Neuronal stem cell (in vitro differentiated cells): ENCODE results near the gene PNLIP. TPM values are rescaled to one million over a fixed set of nuclear protein-coding genes. Genes with fewer than 3 reads are reported as not detected.

Experiments
- DNase-seq: peaks from one replicate; pipeline ENCODE4 v3.0.0-alpha.2; 2013; ENCODE audit warnings: low spot score
- H2AFZ ChIP-seq: one replicate; pipeline ENCODE4 v1.6.1; 2013; ENCODE audit warnings: mild to moderate bottlenecking, low read length, inconsistent platforms
- H2AK5ac ChIP-seq: 2 replicates; pipeline ENCODE4 v1.6.1; 2013; ENCODE audit warnings: low read depth, mild to moderate bottlenecking, inconsistent platforms, low read length, moderate library complexity, mixed read lengths
- H2BK120ac ChIP-seq: 2 replicates; pipeline ENCODE4 v1.6.1; 2013; ENCODE audit warnings: low read depth, mild to moderate bottlenecking, inconsistent platforms, low read length, moderate library complexity, mixed read lengths
- H2BK12ac ChIP-seq: one replicate; pipeline ENCODE4 v1.6.1; 2013; ENCODE audit warnings: low read length, inconsistent platforms
- H2BK15ac ChIP-seq: 2 replicates; pipeline ENCODE4 v1.6.1; 2013; ENCODE audit warnings: mild to moderate bottlenecking, low read length, inconsistent platforms, mixed read lengths
- H2BK5ac ChIP-seq: one replicate; pipeline ENCODE4 v1.6.1; 2013; ENCODE audit warnings: inconsistent platforms, mild to moderate bottlenecking, low read length, moderate library complexity
- H3K14ac ChIP-seq: one replicate; pipeline ENCODE4 v1.6.1; 2013; ENCODE audit warnings: low read length, inconsistent platforms
- H3K18ac ChIP-seq: 2 replicates; pipeline ENCODE4 v1.6.1; 2013; ENCODE audit warnings: low read length, inconsistent platforms
- H3K23ac ChIP-seq: 2 replicates; pipeline ENCODE4 v1.6.1; 2013; ENCODE audit warnings: low read depth, mild to moderate bottlenecking, mixed read lengths, low read length, inconsistent platforms; ENCODE audit not compliant: poor library complexity
- H3K27ac ChIP-seq: replicated peaks from 3 replicates; pipeline ENCODE4 v1.5.1; 2013; ENCODE audit warnings: low read length, inconsistent platforms
- H3K27me3 ChIP-seq, 3 experiments: 2 replicates each; pipeline ENCODE4 v1.6.1; 2013; ENCODE audit warnings: low read length in 3 of 3, mild to moderate bottlenecking in 2 of 3, inconsistent platforms in 1 of 3, low read depth in 1 of 3, mixed read lengths in 1 of 3, moderate library complexity in 1 of 3; ENCODE audit not compliant: control insufficient read depth in 3 of 3, insufficient read depth in 3 of 3
- H3K36me3 ChIP-seq, 2 donors: replicated peaks in 1 of 2; 2 replicates each; pipeline ENCODE4 v1.6.1; 2013; ENCODE audit warnings: low read length in 2 of 2; ENCODE audit not compliant: control insufficient read depth in 2 of 2, insufficient read depth in 2 of 2
- H3K4ac ChIP-seq: 2 replicates; pipeline ENCODE4 v1.6.1; 2013; ENCODE audit warnings: inconsistent platforms, mild to moderate bottlenecking, low read length, moderate library complexity
- H3K4me1 ChIP-seq, 2 donors: 1 replicate in 1 of 2; 2 replicates in 1 of 2; pipeline ENCODE4 v1.6.1; 2013; ENCODE audit warnings: low read length in 2 of 2, low read depth in 1 of 2; ENCODE audit not compliant: control insufficient read depth in 2 of 2, insufficient read depth in 1 of 2
- H3K4me2 ChIP-seq: one replicate; pipeline ENCODE4 v1.6.1; 2013; ENCODE audit warnings: mild to moderate bottlenecking, low read length, inconsistent platforms; ENCODE audit not compliant: insufficient read depth, poor library complexity, severe bottlenecking
- H3K4me3 ChIP-seq, 2 donors: 2 replicates each; pipeline ENCODE4 v1.5.1; 2013; ENCODE audit warnings: low read length in 2 of 2, mild to moderate bottlenecking in 2 of 2, inconsistent platforms in 1 of 2, moderate library complexity in 1 of 2
- H3K79me1 ChIP-seq: one replicate; pipeline ENCODE4 v1.6.1; 2013; ENCODE audit warnings: low read depth, mild to moderate bottlenecking, inconsistent platforms, low read length, moderate library complexity
- H3K9ac ChIP-seq: one replicate; pipeline ENCODE4 v1.6.1; 2013; ENCODE audit warnings: mild to moderate bottlenecking, low read depth, low read length, inconsistent platforms; ENCODE audit not compliant: poor library complexity
- H3K9me3 ChIP-seq, 2 donors: replicated peaks in 1 of 2; 2 replicates each; pipeline versions ENCODE3 to v1.6.1; 2013; ENCODE audit warnings: low read length in 2 of 2, mild to moderate bottlenecking in 2 of 2, inconsistent platforms in 1 of 2, low read depth in 1 of 2, mixed read lengths in 1 of 2, moderate library complexity in 1 of 2; ENCODE audit not compliant: control insufficient read depth in 2 of 2, insufficient read depth in 1 of 2
- H4K8ac ChIP-seq: one replicate; pipeline ENCODE4 v1.6.1; 2013; ENCODE audit warnings: low read depth, mild to moderate bottlenecking, inconsistent platforms, low read length, moderate library complexity
- H4K91ac ChIP-seq: one replicate; pipeline ENCODE4 v1.6.1; 2013; ENCODE audit warnings: low read length, low read depth, mild to moderate bottlenecking, inconsistent platforms; ENCODE audit not compliant: poor library complexity
- WGBS, 2 donors: extraction: QIAGEN DNeasy Blood & Tissue Kit; methylation state at CpG; one replicate each; pipeline ENCODE4 v1.1.7; 2013; ENCODE audit warnings: missing lambda C conversion rate in 2 of 2, mixed read lengths in 1 of 2; ENCODE audit not compliant: insufficient read length in 2 of 2, insufficient replicate concordance in 1 of 2; ENCODE audit errors: extremely low coverage in 2 of 2; 5-methylcytosine and 5-hydroxymethylcytosine counted together
- polyA plus RNA-seq, 2 experiments: library from polyadenylated mRNA; stranded (reverse); fragments of 200-250 nt; gene quantifications; one replicate each; pipeline ENCODE4 v1.2.3, GENCODE V29; 2013

Gene PNLIP
- not detected for polyA plus RNA-seq (2013, experiment 1 of 2)
- not detected for polyA plus RNA-seq (2013, experiment 2 of 2)

DNA sequence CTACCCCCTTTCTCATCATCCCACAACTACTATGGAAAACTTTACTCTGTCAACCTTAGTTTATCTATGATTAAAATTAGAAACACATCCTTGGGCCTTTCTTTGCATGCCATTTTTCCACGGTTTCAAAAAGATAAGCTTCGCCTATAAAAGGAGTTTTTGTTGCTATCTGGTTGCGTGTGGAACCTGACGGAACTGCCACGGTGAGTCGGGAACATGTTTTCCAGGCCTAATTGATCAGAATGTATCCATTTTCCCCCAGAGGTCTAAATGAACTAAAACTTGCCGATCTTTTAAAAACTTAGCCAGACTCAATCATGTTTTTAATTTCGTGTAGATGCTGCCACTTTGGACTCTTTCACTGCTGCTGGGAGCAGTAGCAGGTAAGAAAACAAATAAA lies at the start of gene PNLIP:
Gene PNLIP, plus strand, starts transcription at position 176 of the 400 bp plus-strand sequence. Its CDS starts 162 bp downstream, at position 338.
- H3K23ac ChIP-seq: no peak within 1 kb of the TSS
- no CpG with 5 or more reads among the region's 8 CpGs for WGBS, 2 donors
- H3K27me3 ChIP-seq: no peaks in the 10 kb centered on the region
- H3K14ac ChIP-seq: no peak within 1 kb of the TSS
- no peak within 1 kb of the TSS for H2BK5ac ChIP-seq
- H3K9ac ChIP-seq: no peak within 1 kb of the TSS
- no peak within 1 kb of the TSS for H3K4me2 ChIP-seq
- H2AK5ac ChIP-seq: no peak within 1 kb of the TSS
- H3K4me1 ChIP-seq: no peaks in the 10 kb centered on the region
- H3K9me3 ChIP-seq: no peaks in the 10 kb centered on the region
- no peak within 1 kb of the TSS for H3K18ac ChIP-seq
- no peak within 1 kb of the TSS for H2BK12ac ChIP-seq
- H4K8ac ChIP-seq: no peak within 1 kb of the TSS
- no peaks in the 10 kb centered on the region for H3K79me1 ChIP-seq
- H3K4me3 ChIP-seq: no peak within 1 kb of the TSS
- H2AFZ ChIP-seq: no peak within 1 kb of the TSS
- DNase-seq: no peak
- H3K27ac ChIP-seq: no peak within 1 kb of the TSS
- H2BK120ac ChIP-seq: no peak within 1 kb of the TSS
- no peak within 1 kb of the TSS for H2BK15ac ChIP-seq
- H3K36me3 ChIP-seq: no peaks in the 10 kb centered on the region
- H3K4ac ChIP-seq: no peak within 1 kb of the TSS
- H4K91ac ChIP-seq: no peak within 1 kb of the TSS

GRCh38 chr10:116504786-116505185 lies 40.9 kb upstream of the PNLIP start:
- DNase-seq: no peak
- no peak overlapping the region for H4K8ac ChIP-seq
- WGBS, 2 donors: no CpG with 5 or more reads among the region's 8 CpGs
- no peaks in the 10 kb centered on the region for H3K36me3 ChIP-seq
- no peaks in the 10 kb centered on the region for H3K27me3 ChIP-seq
- no peak overlapping the region for H3K4ac ChIP-seq
- H3K14ac ChIP-seq: no peak overlapping the region
- no peaks in the 10 kb centered on the region for H3K4me1 ChIP-seq
- H3K79me1 ChIP-seq: no peaks in the 10 kb centered on the region
- no peak overlapping the region for H2BK12ac ChIP-seq
- H3K27ac ChIP-seq: no peak overlapping the region
- H3K4me2 ChIP-seq: no peak overlapping the region
- H3K18ac ChIP-seq: no peak overlapping the region
- no peak overlapping the region for H2AFZ ChIP-seq
- no peak overlapping the region for H2AK5ac ChIP-seq
- no peak overlapping the region for H3K4me3 ChIP-seq
- no peaks in the 10 kb centered on the region for H3K9me3 ChIP-seq
- no peak overlapping the region for H4K91ac ChIP-seq
- H2BK5ac ChIP-seq: no peak overlapping the region
- H2BK120ac ChIP-seq: no peak overlapping the region
- no peak overlapping the region for H2BK15ac ChIP-seq
- H3K23ac ChIP-seq: no peak overlapping the region
- no peak overlapping the region for H3K9ac ChIP-seq

- no peak overlapping the region for H2AFZ ChIP-seq
- no peak overlapping the region for H3K18ac ChIP-seq
- no peaks in the 10 kb centered on the region for H3K36me3 ChIP-seq
- H3K4me2 ChIP-seq: no peak overlapping the region
- no peak overlapping the region for H4K91ac ChIP-seq
- H2BK120ac ChIP-seq: no peak overlapping the region
- no peak overlapping the region for H4K8ac ChIP-seq
- no peaks in the 10 kb centered on the region for H3K27me3 ChIP-seq
- no peaks in the 10 kb centered on the region for H3K79me1 ChIP-seq
- H3K23ac ChIP-seq: no peak overlapping the region
- no peak overlapping the region for H3K4me3 ChIP-seq
- no peak overlapping the region for H2BK15ac ChIP-seq
- H2BK12ac ChIP-seq: no peak overlapping the region
- H3K27ac ChIP-seq: no peak overlapping the region
- WGBS, 2 donors: no CpG with 5 or more reads among the region's 3 CpGs
- H2BK5ac ChIP-seq: no peak overlapping the region
- H3K9ac ChIP-seq: no peak overlapping the region
- H3K4ac ChIP-seq: no peak overlapping the region
- H2AK5ac ChIP-seq: no peak overlapping the region
- no peak for DNase-seq
- H3K14ac ChIP-seq: no peak overlapping the region
- peaks cover 0 to 2% of the 10 kb centered on the region in 2 donors for H3K9me3 ChIP-seq
- H3K4me1 ChIP-seq: no peaks in the 10 kb centered on the region
Measured at GRCh38 chr10:116510565-116510964, 35.2 kb upstream of the PNLIP start.

GRCh38 chr10:116511365-116511764 lies 34.4 kb upstream of the PNLIP start:
- H3K36me3 ChIP-seq: no peaks in the 10 kb centered on the region
- no peak for DNase-seq
- no peak overlapping the region for H3K14ac ChIP-seq
- no peaks in the 10 kb centered on the region for H3K27me3 ChIP-seq
- H2BK120ac ChIP-seq: no peak overlapping the region
- no peak overlapping the region for H3K9ac ChIP-seq
- H3K18ac ChIP-seq: no peak overlapping the region
- no peak overlapping the region for H3K4me3 ChIP-seq
- H3K9me3 ChIP-seq: peaks cover 0 to 2% of the 10 kb centered on the region in 2 donors
- no peaks in the 10 kb centered on the region for H3K4me1 ChIP-seq
- H3K4me2 ChIP-seq: no peak overlapping the region
- H3K79me1 ChIP-seq: no peaks in the 10 kb centered on the region
- no peak overlapping the region for H4K8ac ChIP-seq
- H4K91ac ChIP-seq: no peak overlapping the region
- no peak overlapping the region for H3K4ac ChIP-seq
- no peak overlapping the region for H3K27ac ChIP-seq
- no peak overlapping the region for H2AFZ ChIP-seq
- no peak overlapping the region for H3K23ac ChIP-seq
- no peak overlapping the region for H2BK15ac ChIP-seq
- no peak overlapping the region for H2BK5ac ChIP-seq
- WGBS, 2 donors: no CpG with 5 or more reads among the region's 3 CpGs
- no peak overlapping the region for H2AK5ac ChIP-seq
- no peak overlapping the region for H2BK12ac ChIP-seq
